Measurements from ENCODE around the gene FOXJ1.

Gene FOXJ1

GRCh38 chr17:76123749-76124581, 17.1 kb downstream of the FOXJ1 start:
- no peak for DNase-seq (ENCODE audit: low read depth)

GRCh38 chr17:76123191-76123499, 17.9 kb downstream of the FOXJ1 start:
- DNase-seq (ENCODE audit: low read depth), result no peak

GRCh38 chr17:76122431-76123190, 18.4 kb downstream of the FOXJ1 start:
- DNase-seq (ENCODE audit: low read depth), result no peak

- no peak for DNase-seq (ENCODE audit: low read depth)
These were observed 19.1 kb downstream of the FOXJ1 start for GRCh38 chr17:76121932-76122430.

DNA sequence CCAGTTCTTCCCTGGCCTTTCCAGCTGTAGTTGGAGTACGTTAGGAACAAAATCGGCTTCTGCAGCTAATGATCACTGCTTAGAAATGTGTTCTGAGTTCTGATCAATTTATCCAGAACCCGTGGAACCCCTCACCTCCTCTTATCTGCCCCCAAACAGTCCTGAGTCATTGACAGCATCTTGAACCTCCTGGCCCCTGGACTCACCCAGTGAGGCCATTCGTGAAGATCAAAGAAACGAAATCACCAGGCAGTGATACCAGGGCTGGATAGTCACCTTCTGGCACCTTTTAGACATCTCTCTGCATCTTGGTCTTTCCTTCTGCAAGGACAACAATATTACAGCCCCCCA, 20.4 kb downstream of the FOXJ1 start:
- no peak for DNase-seq (ENCODE audit: low read depth)

DNA sequence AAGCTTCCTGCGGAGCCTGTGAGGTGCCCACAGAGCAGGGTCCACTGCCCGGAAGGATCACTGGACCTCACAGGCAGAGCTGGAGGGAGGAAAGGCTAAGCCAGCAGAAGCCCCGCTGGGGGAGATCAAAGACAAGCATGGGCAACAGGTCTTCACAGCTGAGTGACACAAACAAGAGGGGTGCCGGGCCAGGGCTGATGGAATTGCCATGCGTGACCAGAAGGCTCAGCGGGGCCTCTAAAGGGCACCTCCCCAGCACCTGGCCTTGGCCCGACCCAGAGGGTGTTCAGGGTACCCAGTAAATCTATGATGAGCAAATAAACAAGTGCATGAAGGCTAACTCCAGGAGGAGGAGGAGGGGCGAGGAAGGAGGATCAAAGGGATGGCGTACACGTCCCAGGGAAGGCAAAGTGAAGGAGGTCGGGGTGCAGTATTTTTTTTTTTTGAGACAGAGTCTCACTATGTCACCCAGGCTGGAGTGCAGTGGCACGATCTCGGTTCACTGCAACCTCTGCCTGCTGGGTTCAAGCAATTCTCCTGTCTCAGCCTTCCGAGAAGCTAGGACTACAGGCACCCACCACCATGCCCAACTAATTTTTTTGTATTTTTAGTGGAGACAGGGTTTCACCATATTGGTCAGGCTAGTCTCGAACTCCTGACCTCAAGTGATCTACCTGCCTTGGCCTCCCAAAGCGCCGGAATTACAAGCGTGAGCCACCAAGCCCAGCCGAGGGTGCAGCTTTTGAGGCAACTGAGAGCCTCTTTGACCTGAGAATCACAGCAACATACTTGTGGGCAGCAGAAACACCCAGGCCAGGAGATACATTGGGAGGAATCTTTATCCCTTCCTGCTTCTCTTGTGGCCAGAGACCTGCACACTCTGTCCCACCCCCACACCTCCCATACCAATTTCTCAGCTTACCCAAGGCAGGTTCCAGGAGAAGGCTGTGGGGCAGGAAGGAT, 21.4 kb downstream of the FOXJ1 start:
- no peak for DNase-seq (ENCODE audit: low read depth)

DNA sequence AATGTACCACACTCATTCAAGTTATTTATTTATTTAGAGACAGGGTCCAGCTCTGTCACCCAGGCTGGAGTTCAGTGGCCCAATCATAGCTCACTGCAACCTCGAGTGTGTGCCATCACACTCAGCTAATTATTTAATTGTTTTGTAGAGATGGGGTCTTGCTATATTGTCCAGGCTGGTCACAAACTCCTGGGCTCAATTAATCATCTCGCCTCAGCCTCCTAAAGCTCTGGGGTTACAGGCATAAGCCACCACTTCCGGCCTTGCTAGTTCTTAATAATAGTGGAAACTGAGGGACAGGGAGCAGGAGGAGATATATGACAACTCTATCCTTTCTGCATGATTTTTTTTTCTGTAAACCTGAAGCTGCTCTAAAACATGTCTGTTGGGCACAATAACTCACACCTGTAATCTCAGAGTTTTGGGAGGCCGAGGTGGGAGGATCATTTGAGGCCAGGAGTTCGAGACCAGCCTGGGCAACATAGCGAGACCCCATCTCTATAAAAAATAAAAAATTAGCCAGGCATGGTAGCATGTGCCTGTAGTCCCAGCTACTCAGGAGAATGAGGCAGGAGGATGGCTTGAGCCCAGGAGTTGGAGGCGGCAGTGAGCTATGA, 25.8 kb downstream of the FOXJ1 start:
- DNase-seq (ENCODE audit: low read depth), result no peak

DNA sequence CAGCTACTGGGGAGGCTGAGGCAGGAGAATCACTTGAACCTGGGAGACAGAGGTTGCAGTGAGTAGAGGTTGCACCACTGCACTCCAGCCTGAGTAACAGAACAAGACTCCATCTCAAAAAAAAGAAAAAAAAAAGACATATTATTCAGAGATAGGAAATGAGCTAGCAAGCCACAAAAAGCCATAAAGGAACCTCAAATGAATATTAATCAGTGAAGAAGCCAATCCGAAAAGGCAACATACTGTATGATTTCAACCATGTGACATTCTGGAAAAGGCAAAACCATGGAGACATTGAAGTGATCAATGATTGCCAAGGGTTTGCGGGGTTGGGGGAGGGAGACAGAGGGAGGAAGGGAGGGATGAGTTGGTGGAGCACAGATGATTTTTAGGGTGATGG, 29.1 kb downstream of the FOXJ1 start:
- no peak for DNase-seq (ENCODE audit: low read depth)

- no peak for DNase-seq (ENCODE audit: low read depth)
These were observed 33.5 kb downstream of the FOXJ1 start for GRCh38 chr17:76107509-76107908.

DNA sequence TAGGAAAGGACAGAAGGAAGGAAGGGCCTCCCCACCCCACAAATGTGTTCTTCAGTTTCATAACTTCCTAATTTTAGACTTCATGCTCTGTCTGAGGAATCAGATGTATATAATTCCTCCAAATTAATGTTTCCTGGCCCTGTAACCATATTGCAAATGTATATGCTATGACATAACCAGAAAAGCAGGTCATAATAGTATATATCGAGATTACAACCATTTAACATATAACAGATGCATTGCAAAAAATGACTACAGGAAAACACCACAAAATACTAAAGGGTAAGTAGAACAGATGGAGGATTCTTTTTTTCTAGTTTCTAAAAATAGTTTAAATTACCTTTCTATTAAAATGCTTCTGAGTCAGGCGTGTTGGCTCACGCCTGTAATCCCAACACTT, 34.3 kb downstream of the FOXJ1 start:
- DNase-seq (ENCODE audit: low read depth), result no peak

GRCh38 chr17:76104896-76105231, 36.2 kb downstream of the FOXJ1 start:
- no peak for DNase-seq (ENCODE audit: low read depth)

DNA sequence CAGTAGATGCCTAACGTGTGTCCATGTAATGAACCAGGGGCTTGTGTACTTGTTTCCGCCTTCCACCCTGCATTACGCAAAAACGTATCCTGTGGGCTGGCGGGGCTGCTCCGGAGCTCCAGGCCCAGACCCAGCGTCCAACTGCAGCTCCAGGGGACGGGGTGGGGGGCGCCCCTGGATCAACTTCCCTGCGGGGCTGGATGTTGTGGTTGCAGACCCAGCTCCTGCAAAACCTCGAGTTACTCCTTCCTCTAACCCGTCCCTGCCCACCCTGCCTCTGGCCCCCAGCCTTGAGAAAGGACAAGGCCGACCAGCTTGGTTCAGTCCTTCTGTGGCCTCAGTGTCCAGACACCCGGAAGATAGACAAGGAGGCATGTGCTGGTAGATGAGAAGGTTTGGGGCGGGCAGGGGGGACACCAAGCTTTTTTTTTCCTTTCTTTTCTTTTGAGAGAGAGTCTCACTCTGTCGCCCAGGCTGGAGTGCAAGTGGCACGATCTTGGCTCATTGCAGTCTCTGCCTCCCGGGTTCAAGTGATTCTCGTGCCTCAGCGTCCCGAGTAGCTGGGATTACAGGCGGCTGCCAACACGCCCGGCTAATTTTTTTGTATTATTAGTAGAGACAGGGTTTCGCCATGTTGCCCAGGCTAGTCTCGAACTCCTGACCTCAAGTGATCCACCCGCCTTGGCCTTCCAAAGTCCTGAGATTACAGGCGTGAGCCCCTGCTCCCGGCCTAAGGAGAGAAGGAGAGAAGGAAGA, 36.7 kb downstream of the FOXJ1 start:
- no peak for DNase-seq (ENCODE audit: low read depth)

DNA sequence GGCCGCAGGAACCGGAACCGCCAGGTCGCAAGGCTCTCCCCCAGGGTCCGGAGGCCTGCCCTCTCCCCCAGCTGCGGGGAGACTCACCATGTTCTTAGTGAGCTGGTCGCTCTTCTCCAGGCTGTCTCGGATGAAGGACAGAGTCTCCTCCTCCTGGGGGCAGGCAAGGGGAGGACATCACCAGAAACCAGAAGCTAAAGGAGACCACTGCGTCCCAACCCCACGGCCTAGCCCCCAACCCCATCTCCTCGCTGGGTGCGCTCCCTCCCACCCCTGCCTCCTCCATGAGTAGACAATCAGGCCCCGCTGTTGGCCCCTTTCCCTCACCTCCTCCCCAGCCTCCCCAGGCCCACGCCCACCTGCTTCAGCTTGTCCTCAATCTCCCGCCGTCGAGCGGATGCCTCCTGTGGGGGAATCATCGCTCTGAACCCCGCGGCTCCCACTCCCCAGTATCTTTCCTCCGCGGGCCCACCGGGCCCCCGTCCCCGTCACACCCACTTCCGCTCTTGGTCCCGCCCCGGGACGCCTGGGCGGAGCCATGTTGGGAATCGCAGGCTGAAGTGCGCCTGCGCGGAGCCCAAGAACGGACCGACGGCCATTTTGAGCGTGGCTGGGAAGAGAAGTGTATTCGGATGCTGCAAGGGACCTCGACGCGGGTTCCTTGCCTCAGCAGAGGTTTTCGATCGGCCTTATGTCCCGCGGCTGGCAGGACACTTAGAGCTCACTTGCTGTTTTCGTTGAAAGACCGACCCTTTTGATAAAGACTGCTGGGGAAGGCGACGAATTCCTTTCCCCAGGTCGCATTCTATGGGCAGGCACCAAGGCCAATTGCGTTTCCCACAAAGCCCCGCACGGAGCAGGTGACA, 37.5 kb downstream of the FOXJ1 start, which contains the start of gene EXOC7:
Gene EXOC7, minus strand, starts transcription at position 514 of the 866 bp plus-strand sequence. Its CDS starts 95 bp downstream, at position 419.
- DNase-seq (ENCODE audit: low read depth), result peak; percentile 64

GRCh38 chr17:76102944-76103273, 38.1 kb downstream of the FOXJ1 start:
- DNase-seq (ENCODE audit: low read depth), result no peak

- DNase-seq (ENCODE audit: low read depth), result no peak
These were observed 43.2 kb downstream of the FOXJ1 start for GRCh38 chr17:76097716-76098295.

DNA sequence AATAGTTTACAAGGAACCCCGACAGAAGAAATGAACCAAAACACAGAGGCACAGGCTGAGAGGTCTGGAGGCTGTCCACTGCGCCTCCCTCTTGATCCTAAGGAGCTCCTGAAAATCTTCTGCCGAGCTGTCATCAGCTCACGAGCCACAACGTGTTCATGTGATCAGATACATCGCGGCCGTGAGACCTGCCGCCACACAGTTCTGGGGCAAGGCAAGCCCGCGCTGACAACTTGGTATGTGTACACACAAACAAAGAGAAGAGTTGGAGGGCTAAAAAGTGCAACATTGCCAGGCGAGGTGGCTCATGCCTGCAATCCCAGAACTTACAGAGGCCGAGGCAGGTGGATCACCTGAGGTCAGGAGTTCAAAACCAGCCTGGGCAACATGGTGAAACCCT, 45.1 kb downstream of the FOXJ1 start:
- no peak for DNase-seq (ENCODE audit: low read depth)

DNA sequence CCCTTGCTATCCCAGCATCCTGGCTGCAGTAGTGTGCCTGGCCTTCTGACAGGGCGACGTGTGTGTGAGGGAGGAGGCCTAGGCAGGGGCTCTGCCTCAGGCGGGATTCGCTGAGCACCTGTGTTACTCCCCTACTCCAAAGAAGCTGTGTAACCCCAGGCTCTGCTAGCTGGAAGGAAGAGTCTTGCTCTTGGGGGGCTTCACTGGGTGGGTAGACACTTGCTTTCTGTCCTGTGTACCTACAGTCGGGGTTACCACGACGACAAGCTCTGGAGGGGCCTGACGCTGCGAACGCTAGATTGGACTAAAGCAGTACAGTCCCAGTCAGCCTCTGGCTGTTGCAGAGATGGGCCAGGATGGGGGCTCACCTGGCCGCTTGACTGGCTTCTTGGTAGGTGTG, 47.0 kb downstream of the FOXJ1 start:
- DNase-seq (ENCODE audit: low read depth), result no peak

GRCh38 chr17:76092526-76093413, 48.3 kb downstream of the FOXJ1 start:
- no peak for DNase-seq (ENCODE audit: low read depth)

Data from HS-5 (cell line).